ELR (cell line): ENCODE results near the gene ARHGAP4.

Experiments used
- DNase-seq: peaks from one replicate; pipeline ENCODE4 v3.0.0-alpha.2; 2015; ENCODE audit warnings: low read depth

The ARHGAP4 gene

DNA sequence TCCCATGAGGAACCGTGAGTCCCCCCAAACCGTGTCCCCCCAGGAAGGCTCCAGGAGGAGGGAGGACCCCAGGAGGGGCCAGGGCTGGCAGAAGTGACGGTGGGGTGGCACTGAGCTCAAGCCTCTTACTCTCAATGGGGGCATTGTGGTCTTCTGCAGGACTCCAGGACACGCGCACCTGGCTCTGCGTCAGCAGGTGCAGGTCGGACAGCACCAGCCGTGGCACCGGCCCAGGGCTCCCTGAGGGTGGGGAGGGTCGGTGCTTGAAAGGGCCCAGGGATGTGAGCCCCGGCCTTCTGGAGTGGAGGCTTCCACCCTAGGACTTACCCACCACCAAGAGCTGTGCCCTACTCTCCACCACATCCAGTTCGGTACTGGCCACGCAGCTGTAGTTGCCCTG is 58.4 kb downstream of the ARHGAP4 start:
- DNase-seq = no peak

GRCh38 chrX:153867139-153867538 is 58.9 kb downstream of the ARHGAP4 start:
- DNase-seq = no peak

GRCh38 chrX:153866302-153867019 is 59.6 kb downstream of the ARHGAP4 start:
- no peak for DNase-seq

DNA sequence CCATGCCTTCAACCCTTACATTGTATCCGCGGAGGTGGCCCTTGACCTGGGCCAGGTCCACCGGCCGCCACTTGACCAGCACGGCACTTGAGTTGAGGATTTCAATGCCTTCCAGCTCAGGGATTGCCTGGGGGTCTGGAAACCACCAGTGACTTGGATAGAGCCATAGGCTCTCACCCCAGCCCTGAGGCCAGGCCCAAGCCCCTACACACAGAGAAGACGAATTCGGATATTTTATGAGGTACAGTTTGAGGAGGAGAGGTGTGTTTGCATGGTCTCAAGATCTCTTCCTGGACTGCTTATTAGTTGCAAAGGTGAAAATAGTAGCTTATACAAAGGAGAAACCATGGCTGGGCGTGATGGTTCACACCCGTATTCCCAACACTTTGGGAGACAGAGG is 60.4 kb downstream of the ARHGAP4 start:
- DNase-seq = no peak

GRCh38 chrX:153865321-153865580 is 60.8 kb downstream of the ARHGAP4 start:
- no peak for DNase-seq

DNA sequence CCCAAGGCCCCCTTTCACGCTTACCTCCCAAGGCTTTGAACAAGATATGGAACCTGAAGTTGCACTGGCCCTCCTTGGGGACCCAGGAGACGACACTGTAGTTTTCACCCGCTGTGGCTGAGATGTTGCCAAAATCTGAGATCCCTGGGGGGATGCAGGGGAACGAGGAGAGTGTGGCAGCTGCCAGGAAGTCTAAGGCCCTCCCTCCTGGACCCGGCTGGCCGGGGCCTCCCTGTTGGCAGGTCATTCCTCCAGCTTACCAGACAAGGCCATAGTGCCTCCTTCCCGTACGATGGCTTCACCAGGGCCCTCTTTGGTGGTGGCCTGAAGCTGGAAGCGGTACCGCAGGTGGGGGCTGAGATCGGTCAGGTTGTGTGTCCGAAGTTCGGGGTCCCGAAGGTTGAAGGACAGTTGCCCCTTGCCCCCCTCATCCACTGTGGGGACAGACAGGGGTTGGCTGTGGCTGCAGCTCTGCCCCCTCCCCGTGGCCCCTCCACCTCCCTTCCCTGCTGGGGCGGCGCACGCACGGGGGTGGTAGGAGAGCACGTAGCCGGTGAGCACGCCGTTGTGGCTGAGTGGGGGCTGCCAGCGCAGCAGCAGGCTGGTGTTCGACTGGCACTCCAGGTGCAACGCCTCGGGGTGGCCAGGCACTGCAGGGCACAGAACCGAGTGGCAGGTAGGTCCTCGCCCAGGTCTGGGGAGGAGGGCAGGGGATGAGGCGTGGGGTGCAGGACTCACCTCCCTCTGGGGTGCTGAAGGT is 61.3 kb downstream of the ARHGAP4 start:
- no peak for DNase-seq

- DNase-seq = no peak
These were observed 62.0 kb downstream of the ARHGAP4 start for GRCh38 chrX:153864101-153864500.

- no peak for DNase-seq
These were observed 62.6 kb downstream of the ARHGAP4 start for GRCh38 chrX:153863251-153863991.

- DNase-seq = no peak
These were observed 63.5 kb downstream of the ARHGAP4 start for GRCh38 chrX:153862369-153863250.

- DNase-seq = no peak
These were observed 64.2 kb downstream of the ARHGAP4 start for GRCh38 chrX:153861733-153862310.

GRCh38 chrX:153861151-153861550 is 64.9 kb downstream of the ARHGAP4 start:
- no peak for DNase-seq
